SIG-M5 (cell line): Measurements from ENCODE around the gene IRF4.
"Not testable (repeated sequence)": the region's sequence is repeated elsewhere in the genome, so short reads cannot be mapped to it uniquely, and the experiment has no call there.

ENCODE experiments used
- DNase-seq: peaks from one replicate; lab custom pipeline; 2025; lab: John Stamatoyannopoulos, UW

Gene IRF4

DNA sequence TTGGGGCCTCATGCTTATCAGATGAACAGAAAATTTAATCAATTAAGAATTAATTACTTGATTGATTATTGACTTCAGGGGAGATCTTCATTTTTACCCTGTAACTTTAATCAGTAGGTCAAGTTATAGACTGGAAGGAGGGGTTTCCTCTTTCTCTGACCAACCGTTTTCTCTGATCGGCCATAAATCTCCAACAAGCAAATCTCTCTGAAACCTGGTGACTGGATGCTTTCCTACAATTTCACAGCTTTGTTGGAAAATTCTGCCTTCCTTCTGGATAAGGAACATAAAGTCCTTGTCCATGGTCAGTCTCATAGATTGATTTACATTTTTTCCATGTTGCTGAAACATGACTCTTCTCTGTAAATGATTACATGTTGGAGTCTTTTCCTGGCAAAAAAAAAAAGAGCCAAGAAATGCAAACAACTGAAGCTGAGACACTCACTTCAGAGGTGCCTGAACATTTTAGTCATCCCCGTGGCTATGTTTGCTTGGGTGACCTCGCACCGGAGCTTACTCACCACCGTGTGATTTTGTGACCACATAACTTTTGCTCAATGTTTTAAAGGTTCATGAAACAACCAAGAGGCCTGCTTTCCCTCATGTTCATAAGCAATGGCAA, 31.0 kb downstream of the IRF4 start:
- no peak for DNase-seq

DNA sequence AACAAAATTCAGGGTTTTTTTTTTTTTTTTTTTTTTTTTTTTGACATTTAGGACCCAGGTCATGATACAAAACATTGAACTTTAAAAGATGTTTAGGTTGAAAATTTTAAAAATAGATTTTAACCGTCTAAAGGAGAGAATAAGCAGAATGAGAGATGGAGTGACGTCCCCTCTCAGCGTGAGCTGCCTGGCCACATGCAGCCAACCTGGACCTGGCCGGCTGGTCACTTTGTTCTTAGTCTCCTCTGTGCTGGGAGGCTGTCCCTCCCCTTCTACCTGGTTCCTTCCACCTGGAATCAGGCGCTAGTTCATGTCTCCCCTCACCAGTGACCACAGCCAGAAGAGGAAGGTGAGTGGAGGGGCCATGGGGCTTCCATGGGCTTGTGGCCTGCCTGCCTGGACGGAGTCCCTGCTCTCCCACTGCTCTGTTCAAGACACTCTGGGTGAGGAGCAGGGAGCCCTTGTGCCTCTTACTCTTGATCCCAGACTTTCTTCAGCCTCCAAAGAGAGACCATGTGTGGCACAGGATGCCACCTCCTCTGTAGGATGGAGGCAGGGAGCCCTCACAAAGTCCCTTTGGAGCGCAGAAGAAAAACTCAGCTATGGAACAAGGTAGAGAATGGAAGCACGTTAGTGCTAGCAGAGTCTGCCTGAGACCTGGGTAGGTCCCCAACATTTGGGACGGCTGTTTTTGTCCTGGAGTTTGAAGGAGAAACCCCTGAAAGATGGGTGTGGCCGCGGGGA, 31.7 kb downstream of the IRF4 start:
- DNase-seq, result no peak

DNA sequence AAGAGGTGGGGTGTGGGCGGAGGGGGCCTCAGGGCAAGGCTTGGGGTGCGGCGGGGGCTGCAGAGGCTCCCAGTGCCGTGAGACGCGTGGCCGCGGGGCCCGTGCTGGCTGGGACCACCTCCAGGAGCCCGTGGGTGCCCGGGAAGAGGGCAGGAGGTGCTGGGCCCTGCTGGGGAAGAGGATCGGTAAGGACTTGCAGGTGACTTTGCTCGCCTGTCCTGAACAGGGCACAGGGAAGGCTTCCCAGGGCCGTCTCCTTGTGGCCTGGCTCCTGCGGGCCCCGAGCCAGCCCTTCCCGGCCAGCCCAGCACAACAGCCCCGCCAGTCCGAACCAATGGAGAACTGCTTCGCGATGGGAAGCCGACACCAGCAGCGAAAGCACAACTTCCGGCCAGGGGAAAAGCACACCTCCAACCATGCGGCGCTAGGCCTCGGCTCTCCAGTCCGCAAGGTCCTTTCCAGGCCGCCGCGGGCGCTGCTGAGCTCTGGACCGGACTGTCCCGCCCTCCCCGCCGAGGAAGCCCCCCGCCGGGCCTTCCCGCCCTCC, 32.3 kb downstream of the IRF4 start:
- no peak for DNase-seq

- no peak for DNase-seq
Observed at GRCh38 chr6:424741-425417, 33.3 kb downstream of the IRF4 start.

DNA sequence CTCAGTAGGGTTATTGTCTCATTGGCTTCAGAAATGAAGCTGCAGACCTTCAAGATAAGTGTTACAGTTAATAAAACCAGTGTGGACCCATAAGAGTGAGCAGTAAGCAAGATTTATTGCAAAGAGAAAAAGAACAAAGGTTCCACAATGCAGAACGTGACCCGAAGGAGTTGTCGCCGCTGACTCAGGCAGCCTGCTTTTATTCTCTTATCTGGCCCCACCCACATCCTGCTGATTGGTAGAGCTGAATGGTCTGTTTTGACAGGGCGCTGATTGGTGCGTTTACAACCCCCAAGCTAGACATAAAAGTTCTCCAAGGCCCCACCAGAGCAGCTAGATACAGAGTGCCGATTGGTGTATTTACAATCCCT, 33.9 kb downstream of the IRF4 start:
- DNase-seq, result not testable (repeated sequence)

GRCh38 chr6:426198-426738, 34.7 kb downstream of the IRF4 start:
- not testable (repeated sequence) for DNase-seq

DNA sequence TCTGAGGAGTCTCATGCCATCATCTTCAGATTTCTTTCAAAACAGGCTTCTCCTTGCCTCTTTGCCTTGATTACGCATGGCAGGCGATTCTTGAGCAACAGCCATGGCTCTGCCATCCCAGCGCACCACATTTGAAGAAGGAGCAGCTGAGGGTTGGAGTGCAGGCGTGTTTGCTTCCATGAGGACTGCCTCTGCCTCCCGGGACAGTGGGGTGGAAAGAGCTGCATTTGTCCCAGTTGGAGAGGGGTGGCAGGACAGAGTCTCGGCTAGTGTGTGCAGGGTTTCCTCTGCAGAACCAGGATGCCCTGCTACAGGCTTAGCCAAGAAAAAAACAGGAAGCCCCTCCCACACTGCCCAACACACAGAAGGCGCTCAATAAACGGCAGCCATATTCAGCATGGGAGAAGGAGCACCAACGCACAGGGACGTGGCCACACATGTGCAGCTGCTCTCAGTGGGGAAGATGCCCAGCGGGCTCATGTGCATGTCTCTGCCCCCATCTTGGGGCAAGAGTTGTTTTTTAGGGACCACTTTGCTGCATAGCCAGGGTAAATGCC, 36.6 kb downstream of the IRF4 start:
- no peak for DNase-seq

GRCh38 chr6:429515-430121, 38.1 kb downstream of the IRF4 start:
- DNase-seq, result no peak

DNA sequence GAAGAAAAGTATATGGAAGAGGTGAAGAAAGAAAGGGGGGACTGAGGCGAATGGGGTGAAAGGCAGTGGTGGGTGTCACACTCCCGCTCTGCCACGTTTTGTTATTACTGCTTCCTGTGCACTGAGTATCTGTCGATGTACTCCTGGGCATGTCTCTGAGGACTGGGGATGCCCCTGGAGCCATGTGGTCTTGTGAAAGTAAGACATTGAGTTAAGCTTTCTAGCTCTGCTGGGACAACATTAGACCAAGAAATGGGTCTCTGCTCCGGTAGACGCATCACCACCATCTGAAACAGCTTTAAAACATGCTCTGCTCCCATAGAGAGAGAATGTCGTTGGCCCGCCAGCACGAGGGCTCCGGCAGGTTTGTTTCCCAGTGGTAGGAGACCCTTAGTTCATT, 40.0 kb downstream of the IRF4 start:
- no peak for DNase-seq

- no peak for DNase-seq
Observed at GRCh38 chr6:431986-432385, 40.4 kb downstream of the IRF4 start.

DNA sequence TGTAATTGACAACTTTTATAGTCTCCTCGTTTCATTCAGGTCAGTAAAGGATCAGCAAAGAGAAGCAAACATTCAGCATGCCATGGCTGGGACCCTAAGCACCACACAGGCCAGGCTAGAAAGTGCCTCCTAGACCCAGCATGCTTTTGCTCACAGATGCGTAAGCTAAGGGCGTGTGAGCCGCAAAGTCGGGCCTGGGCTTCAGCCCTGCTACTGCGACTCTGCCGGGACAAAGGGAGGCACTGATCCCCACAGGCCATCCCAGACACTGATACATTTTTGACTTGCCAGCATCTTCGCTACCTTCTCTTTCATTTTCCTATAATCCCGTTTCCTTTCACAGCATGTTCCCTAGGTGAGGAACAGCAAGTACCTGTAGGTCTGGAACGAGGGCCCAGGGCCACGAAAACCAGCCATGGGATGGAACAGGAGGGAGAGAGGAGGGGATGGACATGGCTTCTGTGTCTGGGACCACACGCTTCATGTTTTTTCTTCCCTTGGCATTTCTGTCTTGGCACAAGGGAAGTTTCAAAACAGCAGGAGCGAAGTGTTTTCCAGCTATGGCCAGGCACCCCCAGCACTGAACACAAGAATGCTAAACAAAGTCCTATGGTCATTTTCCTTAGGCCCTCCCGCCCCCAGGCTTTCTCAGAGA, 42.6 kb downstream of the IRF4 start:
- DNase-seq, result no peak

DNA sequence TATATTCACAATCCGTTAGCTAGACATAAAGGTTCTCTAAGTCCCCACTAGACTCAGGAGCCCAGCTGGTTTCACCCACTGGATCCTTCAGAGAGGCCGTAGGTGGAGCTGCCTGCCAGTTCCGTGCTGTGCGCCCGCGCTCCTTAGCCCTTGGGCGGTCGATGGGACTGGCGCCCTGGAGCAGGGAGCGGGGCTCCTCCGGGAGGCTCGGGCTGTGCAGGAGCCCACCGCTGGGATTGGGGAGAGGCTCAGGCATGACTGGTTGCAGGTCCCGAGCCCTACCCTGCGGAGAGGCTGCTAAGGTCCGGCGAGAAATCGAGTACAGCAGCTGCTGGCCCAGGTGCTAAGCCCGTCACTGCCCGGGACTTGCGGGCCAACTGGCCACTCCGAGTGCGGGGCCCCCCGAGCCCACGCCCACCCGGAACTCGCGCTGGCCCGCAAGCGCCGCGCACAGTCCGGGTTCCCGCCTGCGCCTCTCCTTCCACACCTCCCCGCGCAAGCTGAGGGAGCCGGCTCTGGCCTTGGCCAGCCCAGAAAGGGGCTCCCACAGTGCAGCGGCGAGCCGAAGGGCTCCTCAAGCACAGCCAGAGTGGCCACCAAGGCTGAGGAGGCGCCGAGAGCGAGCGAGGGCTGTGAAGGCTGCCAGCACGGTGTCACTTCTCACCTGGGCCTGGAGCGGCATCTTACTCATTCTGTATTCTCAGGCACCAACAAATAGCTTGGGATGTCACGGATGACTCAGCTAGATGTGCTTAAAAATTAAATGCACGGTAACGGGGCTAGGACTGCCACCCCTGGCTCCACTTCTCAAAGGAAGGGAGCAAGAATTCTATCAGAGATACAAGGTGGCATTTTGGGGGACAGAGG, 44.1 kb downstream of the IRF4 start:
- no peak for DNase-seq

DNA sequence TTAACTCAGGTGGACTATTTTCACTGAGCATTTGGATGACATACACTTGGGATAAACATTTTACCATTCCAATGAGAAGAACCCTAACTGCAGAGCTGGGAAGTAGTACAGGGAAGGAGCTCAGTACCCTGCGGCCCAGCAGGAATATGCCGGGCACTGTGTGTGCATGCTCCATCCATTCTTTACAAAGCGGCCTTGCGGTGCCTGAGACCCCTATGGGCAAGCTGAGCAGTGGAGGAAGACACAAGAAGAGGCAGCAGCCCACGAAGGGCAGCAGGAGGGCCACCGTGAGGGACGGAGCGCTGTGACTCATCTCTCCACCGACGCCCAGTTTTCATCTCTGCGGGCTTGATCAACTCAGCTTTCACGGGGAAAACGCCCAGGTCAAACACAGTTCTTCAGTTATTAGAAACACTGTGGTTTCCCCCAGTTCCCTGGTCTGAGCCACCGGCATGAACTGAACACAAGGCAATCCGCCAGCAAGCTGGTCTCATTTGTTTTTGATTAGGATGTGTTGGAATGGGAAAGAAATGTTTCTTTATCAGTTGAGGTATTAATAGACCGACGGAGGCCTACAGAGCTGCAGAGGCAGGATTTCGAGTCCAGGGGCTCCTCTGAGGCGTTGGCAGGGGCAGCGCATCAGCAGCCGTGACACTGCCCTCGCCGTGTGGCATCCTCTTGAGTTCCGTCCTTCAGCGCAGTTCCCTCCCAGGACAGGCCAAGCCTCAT, 44.9 kb downstream of the IRF4 start:
- no peak for DNase-seq

DNA sequence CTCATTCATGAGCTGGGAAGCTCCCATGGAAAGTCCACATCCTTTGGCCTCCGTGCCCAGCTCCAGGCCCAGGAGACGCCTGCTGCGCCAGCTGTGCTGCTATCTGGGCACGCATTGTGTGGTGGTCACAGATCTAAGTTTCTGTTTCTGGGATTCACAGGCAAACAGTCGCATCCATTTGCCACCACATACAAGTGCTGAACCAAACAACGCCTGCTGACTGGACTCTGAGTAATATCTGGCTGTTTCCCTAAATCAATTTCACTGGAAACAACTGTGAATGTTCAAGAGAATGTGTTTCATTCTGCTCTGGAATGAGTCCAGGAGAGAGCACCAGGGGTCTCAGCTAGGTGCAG, 45.5 kb downstream of the IRF4 start:
- no peak for DNase-seq

GRCh38 chr6:438634-439170, 47.1 kb downstream of the IRF4 start:
- no peak for DNase-seq

DNA sequence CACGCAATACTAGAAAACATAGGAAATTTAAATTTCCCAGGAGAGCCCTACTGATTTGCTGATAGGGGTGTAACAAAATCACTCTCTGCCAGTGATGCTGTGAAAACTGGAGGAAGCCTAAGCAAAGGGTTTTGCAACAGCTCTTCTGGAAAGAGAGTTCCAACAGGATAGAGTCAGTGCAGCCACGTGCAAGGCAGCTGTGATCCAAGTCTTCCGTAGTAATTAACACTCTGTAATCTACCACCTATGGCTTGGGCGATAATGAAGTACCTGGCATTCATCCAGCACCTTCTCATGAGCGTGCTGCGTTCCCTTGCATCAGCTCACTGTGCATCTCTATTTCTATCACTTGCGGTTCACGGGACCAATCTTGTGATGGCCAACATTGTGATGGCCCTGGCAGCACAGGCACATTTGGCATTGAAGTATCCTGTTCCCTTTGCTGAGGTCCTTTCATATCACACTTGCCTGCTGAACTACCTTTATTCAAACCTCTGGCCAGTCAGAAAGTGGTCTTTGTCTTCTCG, 48.2 kb downstream of the IRF4 start:
- no peak for DNase-seq

DNA sequence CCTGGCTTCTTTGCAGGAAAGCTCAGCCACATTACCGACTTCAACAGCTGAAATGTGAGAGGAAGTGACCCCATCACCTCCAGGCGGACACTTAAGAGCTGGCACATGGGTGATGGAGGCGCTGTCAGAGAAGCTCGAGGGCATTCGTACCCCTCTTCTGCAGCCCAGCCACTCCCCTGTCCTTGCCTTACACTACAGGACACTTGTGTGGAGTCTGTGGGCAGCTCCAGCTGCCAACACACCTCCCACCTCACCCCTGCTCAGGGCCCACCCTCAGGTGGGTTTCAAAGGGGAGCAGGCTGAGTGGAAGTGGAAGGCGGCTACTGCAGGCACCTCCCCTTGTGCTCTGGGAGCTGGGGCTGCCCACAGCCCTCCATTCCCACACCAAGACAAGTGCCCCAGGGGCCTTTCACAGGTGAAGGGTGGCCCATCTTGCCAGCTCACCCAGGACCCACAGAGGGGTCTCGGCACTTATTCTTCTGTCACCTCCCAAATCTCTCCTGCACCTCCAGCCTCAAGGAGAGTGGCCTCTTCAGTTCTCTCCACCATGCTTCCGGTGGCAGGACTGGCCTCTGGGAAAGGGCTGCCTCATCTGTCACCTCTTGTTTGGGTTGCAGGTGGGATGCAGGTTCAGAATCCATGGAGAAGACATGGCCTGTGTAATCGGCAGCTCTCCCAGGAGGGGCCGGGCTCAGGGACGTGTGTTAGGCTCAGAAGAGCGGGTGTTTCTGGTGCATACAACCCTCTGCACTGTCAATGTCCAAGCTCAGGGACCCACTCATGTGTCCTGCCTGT, 49.8 kb downstream of the IRF4 start:
- no peak for DNase-seq

GRCh38 chr6:443621-444159, 52.1 kb downstream of the IRF4 start:
- DNase-seq, result no peak
